ENCODE measurements around the gene APOB. TPM values are rescaled to one million over a fixed set of nuclear protein-coding genes. Genes with fewer than 3 reads are reported as not detected.
A peak's percentile ranks its signal among the peaks of the same experiment; 100 is the strongest.

Gene APOB
- total and polyA plus RNA-seq, 2 of the 13 experiments (the other 11 are each of a cell fraction or from before 2014, with no cell fraction given) = 1,569 to 2,515 TPM

GRCh38 chr2:21047141-21048009 lies 3.5 kb upstream of the APOB start (continued):
- TF ChIP-seq PAXIP1 (CRISPR knock-in tag; conservative IDR thresholded peaks at IDR 0.05) = peak; percentile 52; the same call in 1 of the 2 replicates
- TF ChIP-seq ZNF10 (CRISPR knock-in tag; IDR thresholded peaks at IDR 0.05; ENCODE audit: borderline replicate concordance, low read depth) = no peak
- TF ChIP-seq NFKBIZ (CRISPR knock-in tag; IDR thresholded peaks at IDR 0.05) = peak; percentile 62; the same call in 1 of the 2 replicates
- TF ChIP-seq, protein P1, sequence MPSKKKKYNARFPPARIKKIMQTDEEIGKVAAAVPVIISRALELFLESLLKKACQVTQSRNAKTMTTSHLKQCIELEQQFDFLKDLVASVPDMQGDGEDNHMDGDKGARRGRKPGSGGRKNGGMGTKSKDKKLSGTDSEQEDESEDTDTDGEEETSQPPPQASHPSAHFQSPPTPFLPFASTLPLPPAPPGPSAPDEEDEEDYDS (CRISPR knock-in tag; IDR thresholded peaks at IDR 0.05) = peak; percentile 17; the same call in 1 of the 2 replicates
- 0 out of 2 replicates have a peak, but pooled peaks have one; percentile 22 for TF ChIP-seq FOXK2 (IDR thresholded peaks at IDR 0.05)
- peak; percentile 84; the same call in 1 of the 2 replicates for TF ChIP-seq ZNF580 (CRISPR knock-in tag; IDR thresholded peaks at IDR 0.05; ENCODE audit: borderline replicate concordance, low read depth)
- peak; percentile 43; the same call in 1 of the 2 replicates for TF ChIP-seq SIX4 (CRISPR knock-in tag; IDR thresholded peaks at IDR 0.05)
- TF ChIP-seq ZSCAN29 (CRISPR knock-in tag; conservative IDR thresholded peaks at IDR 0.05) = no peak
- no peak for TF ChIP-seq E2F5 (CRISPR knock-in tag; conservative IDR thresholded peaks at IDR 0.05)
- TF ChIP-seq, protein P2, sequence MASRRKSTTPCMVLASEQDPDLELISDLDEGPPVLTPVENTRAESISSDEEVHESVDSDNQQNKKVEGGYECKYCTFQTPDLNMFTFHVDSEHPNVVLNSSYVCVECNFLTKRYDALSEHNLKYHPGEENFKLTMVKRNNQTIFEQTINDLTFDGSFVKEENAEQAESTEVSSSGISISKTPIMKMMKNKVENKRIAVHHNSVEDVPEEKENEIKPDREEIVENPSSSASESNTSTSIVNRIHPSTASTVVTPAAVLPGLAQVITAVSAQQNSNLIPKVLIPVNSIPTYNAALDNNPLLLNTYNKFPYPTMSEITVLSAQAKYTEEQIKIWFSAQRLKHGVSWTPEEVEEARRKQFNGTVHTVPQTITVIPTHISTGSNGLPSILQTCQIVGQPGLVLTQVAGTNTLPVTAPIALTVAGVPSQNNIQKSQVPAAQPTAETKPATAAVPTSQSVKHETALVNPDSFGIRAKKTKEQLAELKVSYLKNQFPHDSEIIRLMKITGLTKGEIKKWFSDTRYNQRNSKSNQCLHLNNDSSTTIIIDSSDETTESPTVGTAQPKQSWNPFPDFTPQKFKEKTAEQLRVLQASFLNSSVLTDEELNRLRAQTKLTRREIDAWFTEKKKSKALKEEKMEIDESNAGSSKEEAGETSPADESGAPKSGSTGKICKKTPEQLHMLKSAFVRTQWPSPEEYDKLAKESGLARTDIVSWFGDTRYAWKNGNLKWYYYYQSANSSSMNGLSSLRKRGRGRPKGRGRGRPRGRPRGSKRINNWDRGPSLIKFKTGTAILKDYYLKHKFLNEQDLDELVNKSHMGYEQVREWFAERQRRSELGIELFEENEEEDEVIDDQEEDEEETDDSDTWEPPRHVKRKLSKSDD (CRISPR knock-in tag; IDR thresholded peaks at IDR 0.05; ENCODE audit: low read depth) = 0 out of 2 replicates have a peak, but pooled peaks have one; percentile 38
- TF ChIP-seq, protein P3, sequence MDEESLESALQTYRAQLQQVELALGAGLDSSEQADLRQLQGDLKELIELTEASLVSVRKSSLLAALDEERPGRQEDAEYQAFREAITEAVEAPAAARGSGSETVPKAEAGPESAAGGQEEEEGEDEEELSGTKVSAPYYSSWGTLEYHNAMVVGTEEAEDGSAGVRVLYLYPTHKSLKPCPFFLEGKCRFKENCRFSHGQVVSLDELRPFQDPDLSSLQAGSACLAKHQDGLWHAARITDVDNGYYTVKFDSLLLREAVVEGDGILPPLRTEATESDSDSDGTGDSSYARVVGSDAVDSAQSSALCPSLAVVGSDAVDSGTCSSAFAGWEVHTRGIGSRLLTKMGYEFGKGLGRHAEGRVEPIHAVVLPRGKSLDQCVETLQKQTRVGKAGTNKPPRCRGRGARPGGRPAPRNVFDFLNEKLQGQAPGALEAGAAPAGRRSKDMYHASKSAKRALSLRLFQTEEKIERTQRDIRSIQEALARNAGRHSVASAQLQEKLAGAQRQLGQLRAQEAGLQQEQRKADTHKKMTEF (CRISPR knock-in tag; IDR thresholded peaks at IDR 0.05) = peak; percentile 83
- TF ChIP-seq RFX1 (IDR thresholded peaks at IDR 0.05) = peak; percentile 8; the same call in 1 of the 2 replicates
- TF ChIP-seq ZNF615 (CRISPR knock-in tag; IDR thresholded peaks at IDR 0.05; ENCODE audit: borderline replicate concordance) = no peak
- no peak for TF ChIP-seq TAF15 (IDR thresholded peaks at IDR 0.05; ENCODE audit: low read depth, low read length, poor library complexity, severe bottlenecking)
- TF ChIP-seq ZNF12 (CRISPR knock-in tag; IDR thresholded peaks at IDR 0.05) = 0 out of 2 replicates have a peak, but pooled peaks have one; percentile 9
- TF ChIP-seq SMC3 (IDR thresholded peaks at IDR 0.05; ENCODE audit: low read length) = 0 out of 2 replicates have a peak, but pooled peaks have one; percentile 2
- peak; percentile 29; the same call in 1 of the 2 replicates for TF ChIP-seq HMG20B (CRISPR knock-in tag; conservative IDR thresholded peaks at IDR 0.05)
- TF ChIP-seq TOE1 (CRISPR knock-in tag; IDR thresholded peaks at IDR 0.05) = no peak

All from HepG2 (cell line).